GM12801 (cell line): Measurements from ENCODE around the gene EPHX1.

Experiments used
- TF ChIP-seq, protein P1 (sequence below): IDR thresholded peaks from one replicate; pipeline ENCODE4 v1.5.1; 2011; ENCODE audit warnings: control low read depth; ENCODE audit not compliant: insufficient read length; ENCODE audit errors: extremely low read depth

The EPHX1 gene

DNA sequence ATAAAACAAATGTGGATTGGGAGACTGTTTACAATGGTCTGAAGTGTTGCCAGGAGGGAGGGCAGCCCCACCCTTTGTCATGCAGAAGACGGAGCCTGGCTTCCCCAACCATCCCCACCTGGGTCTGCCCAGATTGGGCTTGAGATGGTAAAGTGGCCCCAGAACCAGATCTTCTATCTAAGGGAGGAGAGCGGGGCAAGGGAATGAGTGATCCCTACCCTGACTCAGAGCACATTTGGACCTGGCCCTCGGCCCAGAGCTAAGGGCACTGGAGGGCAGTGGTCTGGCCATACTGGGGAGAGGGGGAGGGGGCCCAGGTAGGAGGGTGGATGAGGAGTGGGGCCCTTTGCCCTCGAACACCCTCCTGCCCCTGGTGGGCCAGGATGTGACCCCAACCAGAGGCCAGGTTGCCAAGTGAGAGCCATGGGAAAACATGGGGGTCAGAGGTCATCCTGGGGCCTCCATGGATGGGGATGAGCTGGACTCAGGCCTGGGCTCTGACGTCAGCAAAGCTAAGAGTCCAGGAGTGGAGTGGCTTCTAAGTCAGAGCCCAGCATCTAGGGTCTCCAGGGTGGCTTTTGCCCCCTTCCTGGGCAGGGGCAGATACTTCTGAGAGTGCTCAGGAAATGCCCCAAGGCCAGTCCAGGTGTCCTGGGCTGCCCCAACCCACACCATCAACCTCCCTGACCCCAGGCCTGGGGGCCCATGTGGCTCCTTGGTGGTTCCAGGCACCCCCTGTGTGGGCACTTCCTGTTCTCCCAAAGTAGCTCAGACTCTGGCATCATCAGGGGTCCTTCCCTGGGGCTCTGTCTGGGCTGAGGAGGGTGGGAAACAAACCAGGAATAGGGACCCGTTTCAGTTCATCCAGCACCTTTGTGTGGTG is 80.7 kb downstream of the EPHX1 start:
- TF ChIP-seq, protein P1, sequence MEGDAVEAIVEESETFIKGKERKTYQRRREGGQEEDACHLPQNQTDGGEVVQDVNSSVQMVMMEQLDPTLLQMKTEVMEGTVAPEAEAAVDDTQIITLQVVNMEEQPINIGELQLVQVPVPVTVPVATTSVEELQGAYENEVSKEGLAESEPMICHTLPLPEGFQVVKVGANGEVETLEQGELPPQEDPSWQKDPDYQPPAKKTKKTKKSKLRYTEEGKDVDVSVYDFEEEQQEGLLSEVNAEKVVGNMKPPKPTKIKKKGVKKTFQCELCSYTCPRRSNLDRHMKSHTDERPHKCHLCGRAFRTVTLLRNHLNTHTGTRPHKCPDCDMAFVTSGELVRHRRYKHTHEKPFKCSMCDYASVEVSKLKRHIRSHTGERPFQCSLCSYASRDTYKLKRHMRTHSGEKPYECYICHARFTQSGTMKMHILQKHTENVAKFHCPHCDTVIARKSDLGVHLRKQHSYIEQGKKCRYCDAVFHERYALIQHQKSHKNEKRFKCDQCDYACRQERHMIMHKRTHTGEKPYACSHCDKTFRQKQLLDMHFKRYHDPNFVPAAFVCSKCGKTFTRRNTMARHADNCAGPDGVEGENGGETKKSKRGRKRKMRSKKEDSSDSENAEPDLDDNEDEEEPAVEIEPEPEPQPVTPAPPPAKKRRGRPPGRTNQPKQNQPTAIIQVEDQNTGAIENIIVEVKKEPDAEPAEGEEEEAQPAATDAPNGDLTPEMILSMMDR: no peak

DNA sequence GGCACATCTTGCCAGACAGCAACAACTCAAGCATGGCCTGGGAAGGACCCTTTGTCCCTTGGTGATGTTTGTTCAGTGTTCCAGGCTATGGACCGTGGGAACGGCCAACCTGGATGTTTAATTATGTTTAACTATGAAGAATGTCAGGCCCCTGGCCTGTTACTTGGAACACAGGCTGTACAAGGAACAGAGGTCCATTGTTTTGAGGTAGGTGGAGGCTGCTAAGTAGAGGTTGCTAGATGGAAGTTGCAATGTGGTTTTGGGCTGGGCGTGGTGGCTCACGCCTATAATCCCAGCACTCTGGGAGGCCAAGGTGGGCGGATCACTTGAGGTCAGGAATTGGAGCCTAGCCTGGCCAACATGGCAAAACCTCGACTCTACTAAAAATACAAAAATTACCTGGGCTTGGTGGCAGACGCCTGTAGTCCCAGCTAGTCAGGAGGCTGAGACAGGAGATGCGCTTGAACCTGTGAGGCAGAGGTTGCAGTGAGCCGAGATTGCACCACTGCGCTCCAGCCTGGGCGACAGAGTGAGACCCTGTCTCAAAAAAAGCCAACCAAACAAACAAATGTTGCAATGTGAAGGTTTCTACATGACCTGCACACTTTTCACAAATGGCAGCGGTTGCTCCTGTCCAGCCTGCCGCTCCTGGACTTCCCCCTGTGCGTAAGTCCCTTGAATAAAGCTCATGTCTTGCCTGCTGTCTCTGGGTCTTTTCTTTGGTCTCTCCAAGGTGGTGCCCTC is 81.5 kb downstream of the EPHX1 start:
- TF ChIP-seq, protein P1: no peak

DNA sequence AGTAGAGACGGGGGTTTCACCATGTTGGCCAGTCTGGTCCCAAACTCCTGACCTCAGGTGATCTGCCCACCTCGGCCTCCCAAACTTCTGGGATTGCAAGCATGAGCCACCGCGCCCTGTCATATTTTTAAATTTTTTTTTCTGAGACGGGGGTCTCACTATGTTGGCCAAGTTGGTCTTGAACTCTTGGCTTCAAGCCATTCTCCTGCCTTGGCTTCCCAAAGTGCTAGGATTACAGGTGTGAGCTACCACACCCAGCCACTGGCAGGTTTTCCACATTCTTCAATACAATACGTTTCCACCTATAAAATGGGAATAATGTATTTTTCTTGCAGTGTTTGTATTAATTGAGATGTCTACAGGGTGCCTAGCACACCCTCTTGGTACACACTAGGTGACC is 82.4 kb downstream of the EPHX1 start:
- TF ChIP-seq, protein P1: no peak
